ENCODE results near the gene STAT5A. TPM values are rescaled to one million over a fixed set of nuclear protein-coding genes. Genes with fewer than 3 reads are reported as not detected.
"Not testable (repeated sequence)": the region's sequence is repeated elsewhere in the genome, so short reads cannot be mapped to it uniquely, and the experiment has no call there.

The STAT5A gene
- total RNA-seq, 1 donor from 2014 or later: 37.4 TPM

GRCh38 chr17:42307362-42307927, 19.1 kb downstream of the STAT5A start:
- no peak for DNase-seq (ENCODE audit: low spot score)

GRCh38 chr17:42308446-42308845, 20.1 kb downstream of the STAT5A start:
- no peak for DNase-seq (ENCODE audit: low spot score)

GRCh38 chr17:42309142-42309541, 20.8 kb downstream of the STAT5A start:
- no peak for DNase-seq (ENCODE audit: low spot score)

GRCh38 chr17:42309986-42310786, 21.9 kb downstream of the STAT5A start:
- no peak for DNase-seq (ENCODE audit: low spot score)

- no peak for DNase-seq (ENCODE audit: low spot score)
Measured at GRCh38 chr17:42310787-42311215, 22.5 kb downstream of the STAT5A start.

- DNase-seq (ENCODE audit: low spot score): peak; percentile 90
Measured at GRCh38 chr17:42311240-42312034, 23.1 kb downstream of the STAT5A start.

- no peak for DNase-seq (ENCODE audit: low spot score)
Measured at GRCh38 chr17:42312035-42312284, 23.7 kb downstream of the STAT5A start.

- peak; percentile 88 for DNase-seq (ENCODE audit: low spot score)
Measured at GRCh38 chr17:42312285-42313130, 24.2 kb downstream of the STAT5A start.

- DNase-seq (ENCODE audit: low spot score): no peak
Measured at GRCh38 chr17:42313389-42313772, 25.1 kb downstream of the STAT5A start.

GRCh38 chr17:42313773-42314566, 25.7 kb downstream of the STAT5A start:
- DNase-seq (ENCODE audit: low spot score): no peak

- no peak for DNase-seq (ENCODE audit: low spot score)
Measured at GRCh38 chr17:42315402-42316156, 27.3 kb downstream of the STAT5A start.

GRCh38 chr17:42316755-42317154, 28.5 kb downstream of the STAT5A start:
- no peak for DNase-seq (ENCODE audit: low spot score)

- DNase-seq (ENCODE audit: low spot score): no peak
Measured at GRCh38 chr17:42317266-42317845, 29.1 kb downstream of the STAT5A start.

GRCh38 chr17:42317967-42318366, 29.7 kb downstream of the STAT5A start:
- not testable (repeated sequence) for DNase-seq (ENCODE audit: low spot score)

GRCh38 chr17:42321555-42321954, 33.3 kb downstream of the STAT5A start:
- no peak for DNase-seq (ENCODE audit: low spot score)

- peak; percentile 92 for DNase-seq (ENCODE audit: low spot score)
Measured at GRCh38 chr17:42322382-42323267, 34.3 kb downstream of the STAT5A start.

- DNase-seq (ENCODE audit: low spot score): no peak
Measured at GRCh38 chr17:42323268-42323773, 35.0 kb downstream of the STAT5A start.

GRCh38 chr17:42325026-42325425, 36.7 kb downstream of the STAT5A start:
- no peak for DNase-seq (ENCODE audit: low spot score)

All from ureter (tissue), 1 donor.